ENCODE data around the gene RNASEH2B.

RNASEH2B gene

GRCh38 chr13:50914176-50914700 is 4.6 kb downstream of the RNASEH2B start:
- peak overlapping the region; percentile 3; the same call in 1 of the 2 replicates for H3K4me3 ChIP-seq (ENCODE audit: low read length)
- TF ChIP-seq CTCF (conservative IDR thresholded peaks at IDR 0.05; ENCODE audit: low read length): no peak
- DNase-seq (ENCODE audit: low read depth): peak; percentile 31

- TF ChIP-seq CTCF (conservative IDR thresholded peaks at IDR 0.05; ENCODE audit: low read length): no peak
- H3K4me3 ChIP-seq (ENCODE audit: low read length): no peak overlapping the region
- DNase-seq (ENCODE audit: low read depth): peak; percentile 35
Observed at GRCh38 chr13:50914848-50915247, 5.3 kb downstream of the RNASEH2B start.

GRCh38 chr13:50915565-50915964 is 6.0 kb downstream of the RNASEH2B start:
- no peak for DNase-seq (ENCODE audit: low read depth)
- TF ChIP-seq CTCF (conservative IDR thresholded peaks at IDR 0.05; ENCODE audit: low read length): no peak
- no peak overlapping the region for H3K4me3 ChIP-seq (ENCODE audit: low read length)

DNA sequence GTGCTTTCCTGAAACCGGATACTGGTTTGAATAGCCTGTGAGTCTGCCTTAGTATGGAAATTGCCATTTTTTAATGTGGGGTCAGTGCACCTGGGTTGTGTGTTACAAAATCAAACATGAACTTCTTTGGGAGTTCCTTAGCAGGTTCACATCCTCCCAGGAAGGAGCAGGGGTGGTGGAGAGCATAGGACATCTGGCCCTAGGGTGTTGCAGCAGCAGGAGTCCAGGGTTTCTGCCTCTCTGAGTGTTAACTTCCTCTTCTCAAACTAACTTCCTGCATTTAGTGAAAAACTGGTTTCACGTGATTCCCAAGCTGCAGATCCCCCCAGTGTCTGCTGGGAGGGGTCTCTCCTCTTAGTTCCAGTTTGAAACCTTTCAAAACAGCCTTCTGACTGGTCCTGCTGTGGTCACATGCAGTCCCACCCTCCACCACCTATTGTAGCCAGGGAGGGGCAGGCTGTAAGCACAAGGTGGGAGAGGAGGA is 7.2 kb downstream of the RNASEH2B start:
- no peak for TF ChIP-seq CTCF (conservative IDR thresholded peaks at IDR 0.05; ENCODE audit: low read length)
- H3K4me3 ChIP-seq (ENCODE audit: low read length): no peak overlapping the region
- no peak for DNase-seq (ENCODE audit: low read depth)

GRCh38 chr13:50917572-50917971 is 8.0 kb downstream of the RNASEH2B start:
- TF ChIP-seq CTCF (conservative IDR thresholded peaks at IDR 0.05; ENCODE audit: low read length): no peak
- no peak for DNase-seq (ENCODE audit: low read depth)
- H3K4me3 ChIP-seq (ENCODE audit: low read length): no peak overlapping the region

DNA sequence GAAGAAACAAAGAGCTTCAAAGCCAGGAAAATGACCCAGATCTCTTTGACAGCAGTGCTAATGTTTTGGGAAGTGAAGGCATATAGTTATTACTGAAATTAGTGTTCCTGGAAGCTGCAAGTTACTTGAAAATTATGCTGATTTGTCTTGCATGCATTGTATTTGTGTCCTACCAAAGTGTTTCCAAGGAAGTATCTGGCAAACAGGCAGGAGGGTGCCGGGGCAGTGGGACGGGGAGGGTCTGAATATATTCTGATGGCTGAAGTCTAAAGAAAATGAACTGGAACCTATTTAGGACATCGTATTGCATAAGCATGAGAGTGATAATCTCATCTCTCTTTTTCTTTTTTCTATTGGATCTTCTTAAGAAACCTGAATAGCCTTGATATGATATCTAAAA is 9.0 kb downstream of the RNASEH2B start:
- DNase-seq (ENCODE audit: low read depth): no peak
- TF ChIP-seq CTCF (conservative IDR thresholded peaks at IDR 0.05; ENCODE audit: low read length): no peak
- no peak overlapping the region for H3K4me3 ChIP-seq (ENCODE audit: low read length)

DNA sequence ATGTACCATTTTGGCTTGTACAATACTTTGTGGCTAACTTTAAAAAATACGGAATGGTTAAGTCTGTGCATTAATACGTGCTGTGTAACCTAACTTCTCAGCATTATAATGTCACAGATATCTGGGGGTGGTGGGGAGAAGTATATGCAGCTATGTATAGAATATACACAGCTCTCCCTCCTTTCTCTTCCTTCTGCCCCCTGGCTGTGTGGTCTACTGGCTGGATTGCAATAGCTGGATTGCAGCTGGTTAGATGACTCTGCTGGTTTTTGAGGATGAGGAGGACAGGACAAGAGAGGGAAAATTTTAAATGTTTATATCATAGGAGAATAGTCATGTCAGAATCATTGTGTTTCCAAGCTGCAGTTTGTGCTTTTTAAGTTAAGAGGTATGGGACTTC is 9.7 kb downstream of the RNASEH2B start:
- no peak overlapping the region for H3K4me3 ChIP-seq (ENCODE audit: low read length)
- TF ChIP-seq CTCF (conservative IDR thresholded peaks at IDR 0.05; ENCODE audit: low read length): no peak
- no peak for DNase-seq (ENCODE audit: low read depth)

All from AG10803 (cell line).